HG02678 (cell line): Measurements from ENCODE around the gene CRYBB1.

ENCODE experiments used
- ATAC-seq: cut with Tn5 transposase; IDR thresholded peaks from one replicate; pipeline ENCODE4 v1.9.1; 2021; ENCODE audit warnings: mild to moderate bottlenecking, moderate library complexity; ENCODE audit not compliant: unreplicated experiment

CRYBB1 gene

GRCh38 chr22:26559961-26560575 is 57.8 kb downstream of the CRYBB1 start:
- no peak for ATAC-seq

DNA sequence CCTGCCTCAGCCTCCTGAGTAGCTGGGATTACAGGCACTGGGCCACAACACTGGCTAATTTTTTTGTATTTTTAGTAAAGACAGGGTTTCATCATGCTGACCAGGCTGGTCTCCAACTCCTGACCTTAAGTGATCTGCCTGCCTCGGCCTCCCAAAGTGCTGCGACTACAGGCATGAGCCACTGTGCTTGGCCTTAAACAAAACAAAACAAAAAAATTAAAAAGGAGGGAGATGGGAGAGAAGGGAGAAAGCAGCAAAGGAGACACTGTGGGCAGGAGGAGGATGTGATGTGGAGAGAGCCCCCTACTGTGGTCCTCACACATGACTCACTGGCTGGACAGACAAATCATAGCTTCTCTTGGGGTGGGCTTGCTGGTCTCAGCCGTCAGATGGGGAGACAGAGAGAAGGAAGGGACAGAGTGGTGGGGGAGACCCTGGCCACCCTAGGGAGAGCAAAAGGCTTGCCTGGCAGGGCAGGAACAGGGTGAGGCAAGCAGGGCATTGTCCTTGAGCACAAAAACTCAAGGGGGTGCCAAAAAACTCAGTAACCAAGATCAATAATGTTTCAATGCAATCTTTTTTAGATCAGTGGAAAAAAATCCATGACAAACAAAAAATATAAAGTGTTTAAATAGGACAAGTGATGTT is 59.5 kb downstream of the CRYBB1 start:
- no peak for ATAC-seq

GRCh38 chr22:26556904-26557303 is 60.9 kb downstream of the CRYBB1 start:
- no peak for ATAC-seq

DNA sequence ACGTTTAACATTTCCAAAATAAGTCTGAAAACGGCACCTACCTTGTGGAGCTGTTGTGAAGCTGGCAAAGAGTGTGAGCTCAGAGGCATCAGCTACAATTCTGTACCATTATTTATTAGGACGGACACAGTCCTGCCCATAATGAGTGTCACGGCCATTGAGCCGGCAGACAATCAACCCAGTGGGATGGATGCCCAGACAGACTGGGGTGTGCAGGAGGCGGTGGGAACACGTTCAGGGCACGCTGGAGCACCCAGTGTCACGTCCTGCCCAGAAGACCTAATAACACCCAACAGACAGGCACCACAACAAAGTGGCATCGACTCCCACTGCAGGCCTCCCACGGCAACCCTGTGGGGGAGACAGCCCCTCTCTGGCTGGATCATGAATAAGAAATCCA is 62.3 kb downstream of the CRYBB1 start:
- ATAC-seq = no peak

DNA sequence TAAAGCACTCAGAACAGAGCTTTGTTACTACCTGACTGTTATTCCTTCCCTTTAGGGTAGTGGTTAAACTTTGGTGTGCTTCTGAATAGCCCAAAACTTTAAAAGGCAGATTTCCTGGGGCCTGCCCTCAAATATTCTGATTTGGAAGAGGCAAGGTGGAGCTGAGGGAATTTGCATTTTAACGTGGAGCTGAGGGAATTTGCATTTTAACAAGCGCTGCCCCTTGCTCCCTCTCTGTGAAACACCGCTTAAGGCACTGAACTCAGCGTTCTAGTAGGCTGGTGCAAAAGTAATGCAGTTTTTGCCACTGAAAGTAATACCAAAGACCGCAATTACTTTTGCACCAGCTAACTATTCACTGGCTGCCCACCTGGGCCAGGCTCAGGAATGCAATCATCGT is 62.9 kb downstream of the CRYBB1 start:
- no peak for ATAC-seq

DNA sequence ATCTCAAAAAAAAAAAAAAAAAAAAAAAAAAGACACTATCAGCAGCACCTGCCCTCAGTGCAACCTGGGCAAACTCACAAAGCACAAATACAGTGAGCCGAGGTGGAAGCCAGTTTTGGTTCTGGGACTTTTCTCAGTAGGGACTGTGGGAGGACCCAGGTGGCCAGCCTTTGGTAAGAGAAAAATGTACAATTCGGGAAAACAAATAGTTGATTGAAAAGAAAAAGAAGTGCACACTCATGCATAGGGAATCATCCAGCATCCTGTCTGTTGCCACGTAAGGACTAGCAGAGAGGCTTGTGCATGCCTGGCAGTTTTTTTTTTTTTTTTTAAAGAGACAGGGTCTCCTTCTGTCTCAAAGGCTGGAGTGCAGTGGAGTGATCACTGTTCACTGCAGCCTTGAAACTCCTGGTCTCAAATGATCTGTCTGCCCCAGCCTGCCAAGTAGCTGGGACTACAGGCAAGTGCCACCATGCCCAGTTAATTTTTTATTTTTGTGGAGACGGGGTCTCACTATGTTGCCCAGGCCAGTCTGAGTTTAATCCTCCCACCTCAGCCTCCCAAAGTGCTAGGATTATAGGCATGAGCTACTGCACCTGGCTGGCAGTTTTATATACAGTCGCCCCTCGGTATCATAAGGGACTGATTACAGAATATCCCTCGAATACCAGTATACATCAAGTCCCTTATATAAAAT is 64.6 kb downstream of the CRYBB1 start:
- ATAC-seq = no peak

- no peak for ATAC-seq
Observed at GRCh38 chr22:26552466-26552865, 65.4 kb downstream of the CRYBB1 start.

- ATAC-seq = no peak
Observed at GRCh38 chr22:26551568-26551967, 66.3 kb downstream of the CRYBB1 start.

GRCh38 chr22:26550498-26551033 is 67.3 kb downstream of the CRYBB1 start:
- no peak for ATAC-seq

GRCh38 chr22:26549902-26550497 is 67.8 kb downstream of the CRYBB1 start:
- ATAC-seq = no peak
